ENCODE measurements around the gene YEATS2.

DNA sequence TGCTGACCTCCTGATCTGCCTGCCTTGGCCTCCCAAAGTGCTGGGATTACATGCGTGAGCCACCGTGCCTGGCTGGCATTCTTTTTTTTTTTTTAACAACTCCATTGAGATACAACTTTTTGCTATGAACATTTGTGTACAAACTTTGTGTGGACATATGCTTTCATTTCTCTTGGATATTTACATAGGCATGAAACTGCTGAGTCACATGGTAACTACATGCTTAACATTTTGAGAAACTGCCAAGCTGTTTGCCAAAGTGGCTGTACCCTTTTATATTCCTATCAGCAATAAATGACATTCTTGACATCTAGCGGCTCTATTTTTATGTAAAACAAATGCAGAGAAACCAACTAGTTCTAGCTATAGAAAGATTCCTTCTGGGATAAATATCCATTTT is 8.7 kb upstream of the YEATS2 start:
- TF ChIP-seq EZH2phosphoT487 (IDR thresholded peaks at IDR 0.05; ENCODE audit: borderline replicate concordance) (no peak), RAD21 (IDR thresholded peaks at IDR 0.05; ENCODE audit: low read depth) (no peak), POLR2AphosphoS5 (IDR thresholded peaks at IDR 0.05; ENCODE audit: low read depth, low read length) (no peak), EZH2 (IDR thresholded peaks at IDR 0.05) (no peak), POLR2A (IDR thresholded peaks at IDR 0.05; ENCODE audit: borderline replicate concordance, extremely low read depth, insufficient read depth, insufficient read length) (no peak), ELF1 (IDR thresholded peaks at IDR 0.05; ENCODE audit: borderline replicate concordance, low read depth) (no peak), ZNF274 (IDR thresholded peaks at IDR 0.05; ENCODE audit: low read depth, low read length) (no peak), YY1 (IDR thresholded peaks at IDR 0.05; ENCODE audit: extremely low read depth, insufficient replicate concordance, low read depth, low read length) (no peak)
- TF ChIP-seq, protein P1, sequence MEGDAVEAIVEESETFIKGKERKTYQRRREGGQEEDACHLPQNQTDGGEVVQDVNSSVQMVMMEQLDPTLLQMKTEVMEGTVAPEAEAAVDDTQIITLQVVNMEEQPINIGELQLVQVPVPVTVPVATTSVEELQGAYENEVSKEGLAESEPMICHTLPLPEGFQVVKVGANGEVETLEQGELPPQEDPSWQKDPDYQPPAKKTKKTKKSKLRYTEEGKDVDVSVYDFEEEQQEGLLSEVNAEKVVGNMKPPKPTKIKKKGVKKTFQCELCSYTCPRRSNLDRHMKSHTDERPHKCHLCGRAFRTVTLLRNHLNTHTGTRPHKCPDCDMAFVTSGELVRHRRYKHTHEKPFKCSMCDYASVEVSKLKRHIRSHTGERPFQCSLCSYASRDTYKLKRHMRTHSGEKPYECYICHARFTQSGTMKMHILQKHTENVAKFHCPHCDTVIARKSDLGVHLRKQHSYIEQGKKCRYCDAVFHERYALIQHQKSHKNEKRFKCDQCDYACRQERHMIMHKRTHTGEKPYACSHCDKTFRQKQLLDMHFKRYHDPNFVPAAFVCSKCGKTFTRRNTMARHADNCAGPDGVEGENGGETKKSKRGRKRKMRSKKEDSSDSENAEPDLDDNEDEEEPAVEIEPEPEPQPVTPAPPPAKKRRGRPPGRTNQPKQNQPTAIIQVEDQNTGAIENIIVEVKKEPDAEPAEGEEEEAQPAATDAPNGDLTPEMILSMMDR (IDR thresholded peaks at IDR 0.05 in 2 of 3, conservative IDR thresholded peaks at IDR 0.05 in 1 of 3; ENCODE audit: borderline replicate concordance in 1 of 3, insufficient read depth in 1 of 3, low read depth in 2 of 3, low read length in 2 of 3) = no peak
- TF ChIP-seq, protein P2, sequence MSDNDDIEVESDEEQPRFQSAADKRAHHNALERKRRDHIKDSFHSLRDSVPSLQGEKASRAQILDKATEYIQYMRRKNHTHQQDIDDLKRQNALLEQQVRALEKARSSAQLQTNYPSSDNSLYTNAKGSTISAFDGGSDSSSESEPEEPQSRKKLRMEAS (IDR thresholded peaks at IDR 0.05) = no peak
- TF ChIP-seq, protein P3, sequence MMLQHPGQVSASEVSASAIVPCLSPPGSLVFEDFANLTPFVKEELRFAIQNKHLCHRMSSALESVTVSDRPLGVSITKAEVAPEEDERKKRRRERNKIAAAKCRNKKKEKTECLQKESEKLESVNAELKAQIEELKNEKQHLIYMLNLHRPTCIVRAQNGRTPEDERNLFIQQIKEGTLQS (IDR thresholded peaks at IDR 0.05) = no peak

Data from HCT116 (cell line).